ENCODE data around the gene KCNQ5.
A peak's percentile ranks its signal among the peaks of the same experiment; 100 is the strongest.

The KCNQ5 gene

DNA sequence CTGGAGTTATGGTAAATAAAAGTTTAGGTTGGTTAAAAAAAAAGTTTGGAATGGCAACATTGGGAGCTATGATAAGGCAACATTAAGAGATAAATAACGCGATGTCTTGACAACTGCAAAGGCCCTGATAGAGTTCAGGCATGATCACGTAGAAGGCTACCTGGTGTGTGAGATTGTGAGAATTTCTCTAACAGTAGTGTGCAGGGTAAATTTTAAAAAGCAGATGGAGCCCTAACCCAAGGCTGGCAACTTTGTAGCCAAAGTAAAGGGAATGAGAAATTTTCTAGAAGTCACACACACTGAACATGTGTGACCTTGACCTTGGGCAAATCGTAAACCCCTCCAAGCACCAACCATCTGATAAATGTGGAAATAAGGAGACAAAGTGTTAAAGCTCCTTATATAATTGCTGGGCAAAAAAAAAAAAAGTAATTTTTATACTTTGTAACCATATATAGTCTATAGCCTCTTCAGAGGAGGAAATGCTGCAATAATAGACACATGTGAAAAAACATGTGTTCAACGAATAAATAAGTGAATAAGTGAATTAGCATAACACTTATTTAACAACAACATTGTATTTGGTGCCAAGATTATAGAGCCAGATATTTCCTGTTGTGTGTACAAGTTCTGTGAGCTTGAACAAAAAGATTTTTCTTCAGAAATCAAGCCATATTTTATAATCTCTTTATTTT is 18.2 kb downstream of the KCNQ5 start:
- no peak for DNase-seq (ENCODE audit: low read depth)
- TF ChIP-seq, protein P1, sequence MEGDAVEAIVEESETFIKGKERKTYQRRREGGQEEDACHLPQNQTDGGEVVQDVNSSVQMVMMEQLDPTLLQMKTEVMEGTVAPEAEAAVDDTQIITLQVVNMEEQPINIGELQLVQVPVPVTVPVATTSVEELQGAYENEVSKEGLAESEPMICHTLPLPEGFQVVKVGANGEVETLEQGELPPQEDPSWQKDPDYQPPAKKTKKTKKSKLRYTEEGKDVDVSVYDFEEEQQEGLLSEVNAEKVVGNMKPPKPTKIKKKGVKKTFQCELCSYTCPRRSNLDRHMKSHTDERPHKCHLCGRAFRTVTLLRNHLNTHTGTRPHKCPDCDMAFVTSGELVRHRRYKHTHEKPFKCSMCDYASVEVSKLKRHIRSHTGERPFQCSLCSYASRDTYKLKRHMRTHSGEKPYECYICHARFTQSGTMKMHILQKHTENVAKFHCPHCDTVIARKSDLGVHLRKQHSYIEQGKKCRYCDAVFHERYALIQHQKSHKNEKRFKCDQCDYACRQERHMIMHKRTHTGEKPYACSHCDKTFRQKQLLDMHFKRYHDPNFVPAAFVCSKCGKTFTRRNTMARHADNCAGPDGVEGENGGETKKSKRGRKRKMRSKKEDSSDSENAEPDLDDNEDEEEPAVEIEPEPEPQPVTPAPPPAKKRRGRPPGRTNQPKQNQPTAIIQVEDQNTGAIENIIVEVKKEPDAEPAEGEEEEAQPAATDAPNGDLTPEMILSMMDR (conservative IDR thresholded peaks at IDR 0.05; ENCODE audit: low read length) = no peak; the same call in 1 of the 2 replicates
- H3K4me3 ChIP-seq (ENCODE audit: low read length) = no peak overlapping the region

DNA sequence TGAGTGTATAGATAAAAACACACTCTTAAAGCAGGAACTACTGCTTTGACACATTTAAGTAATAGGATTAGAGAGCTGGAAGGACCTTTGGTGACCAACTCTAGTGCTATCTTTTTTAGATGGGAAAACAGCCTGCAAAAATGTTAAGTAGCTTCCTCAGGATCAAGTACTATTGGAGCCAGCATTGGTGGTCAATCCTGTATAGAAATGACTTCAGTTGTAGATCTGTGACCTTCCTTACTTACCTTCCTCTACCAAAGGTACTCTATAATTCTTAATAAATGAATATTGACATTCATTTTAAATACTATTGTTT is 18.7 kb downstream of the KCNQ5 start:
- DNase-seq (ENCODE audit: low read depth) = no peak
- no peak overlapping the region for H3K4me3 ChIP-seq (ENCODE audit: low read length)
- TF ChIP-seq, protein P1 (conservative IDR thresholded peaks at IDR 0.05; ENCODE audit: low read length) = no peak

DNA sequence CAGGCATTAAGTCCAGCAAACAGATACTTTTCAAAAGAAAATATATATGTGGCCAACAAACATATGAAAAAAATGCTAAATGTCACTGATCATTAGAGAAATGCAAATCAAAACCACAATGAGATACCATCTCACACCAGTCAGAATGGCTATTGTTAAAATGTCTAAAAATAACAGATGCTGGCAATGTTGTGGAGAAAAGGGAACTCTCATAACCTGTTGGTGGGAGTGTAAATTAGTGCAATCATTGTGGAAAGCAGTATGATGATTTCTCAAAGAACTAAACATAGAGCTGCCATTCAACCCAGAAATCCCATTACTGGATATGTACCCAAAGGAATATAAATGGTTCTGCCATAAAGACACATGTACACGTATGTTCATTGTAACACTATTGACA is 20.6 kb downstream of the KCNQ5 start:
- TF ChIP-seq, protein P1 (conservative IDR thresholded peaks at IDR 0.05; ENCODE audit: low read length) = no peak

DNA sequence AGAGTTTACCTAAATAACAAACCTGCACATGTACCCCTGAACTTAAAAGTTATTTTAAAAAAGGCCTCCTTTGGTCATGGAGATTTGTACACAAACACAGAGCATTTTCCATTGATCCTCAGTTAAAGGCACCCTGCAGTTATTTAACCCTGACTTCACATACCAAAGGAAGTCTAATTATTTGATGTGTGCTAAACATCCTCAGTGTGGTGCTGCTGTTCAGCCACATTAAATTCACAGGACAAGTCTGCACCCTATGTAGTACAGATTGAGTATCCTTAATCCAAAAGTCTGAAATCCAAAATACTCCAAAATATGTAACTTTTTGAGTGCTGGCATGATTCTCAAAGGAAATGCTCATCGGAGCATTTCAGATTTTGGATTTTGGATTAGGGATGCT is 21.4 kb downstream of the KCNQ5 start:
- H3K4me3 ChIP-seq (ENCODE audit: low read length) = no peak overlapping the region
- TF ChIP-seq, protein P1 (conservative IDR thresholded peaks at IDR 0.05; ENCODE audit: low read length) = peak; percentile 28; the same call in 1 of the 2 replicates
- peak; percentile 38 for DNase-seq (ENCODE audit: low read depth)

More for the DNA sequence above, 20.6 kb downstream of the KCNQ5 start:
- H3K4me3 ChIP-seq (ENCODE audit: low read length) = no peak overlapping the region
- DNase-seq (ENCODE audit: low read depth) = no peak

DNA sequence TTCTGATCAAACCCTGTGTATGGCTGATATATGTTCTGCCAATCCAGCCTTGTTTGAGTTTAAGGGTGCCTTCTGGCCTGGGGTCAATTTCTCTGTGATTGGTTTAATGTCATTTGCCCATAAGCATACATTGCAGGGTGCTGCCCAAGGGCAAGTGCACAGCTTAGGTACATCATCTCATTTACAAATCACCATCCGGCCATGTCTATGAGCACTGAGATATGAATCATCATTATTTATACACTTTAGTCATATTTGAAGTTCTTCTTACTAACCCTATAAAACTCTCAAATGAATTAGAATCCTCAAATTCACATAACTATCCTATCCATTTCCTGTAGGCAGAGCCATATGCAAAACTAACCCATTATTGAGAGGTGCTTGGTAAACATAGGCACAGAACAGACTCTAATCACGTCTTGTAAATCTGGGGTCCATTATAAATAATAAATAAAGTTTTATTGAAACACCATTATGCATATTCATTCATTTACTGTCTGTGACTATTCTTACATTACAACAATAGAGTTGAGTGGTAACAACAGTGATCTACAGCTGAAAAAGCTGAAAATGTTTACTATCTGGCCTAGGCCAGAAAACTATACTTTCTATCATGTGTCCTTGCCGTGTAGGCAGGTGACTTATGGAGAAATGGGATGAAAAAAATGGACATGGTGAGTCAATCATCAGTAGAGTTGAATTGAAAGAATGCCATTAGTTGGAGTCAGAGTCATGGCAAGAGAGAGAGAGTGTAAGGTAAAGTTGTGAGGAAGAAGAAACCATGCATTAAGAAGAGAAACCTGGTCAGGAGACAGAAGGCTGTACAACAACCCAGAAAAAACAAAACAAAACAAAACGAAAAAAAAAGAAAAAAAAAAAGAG is 25.0 kb downstream of the KCNQ5 start:
- no peak for DNase-seq (ENCODE audit: low read depth)
- TF ChIP-seq, protein P1 (conservative IDR thresholded peaks at IDR 0.05; ENCODE audit: low read length) = no peak
- no peak overlapping the region for H3K4me3 ChIP-seq (ENCODE audit: low read length)

DNA sequence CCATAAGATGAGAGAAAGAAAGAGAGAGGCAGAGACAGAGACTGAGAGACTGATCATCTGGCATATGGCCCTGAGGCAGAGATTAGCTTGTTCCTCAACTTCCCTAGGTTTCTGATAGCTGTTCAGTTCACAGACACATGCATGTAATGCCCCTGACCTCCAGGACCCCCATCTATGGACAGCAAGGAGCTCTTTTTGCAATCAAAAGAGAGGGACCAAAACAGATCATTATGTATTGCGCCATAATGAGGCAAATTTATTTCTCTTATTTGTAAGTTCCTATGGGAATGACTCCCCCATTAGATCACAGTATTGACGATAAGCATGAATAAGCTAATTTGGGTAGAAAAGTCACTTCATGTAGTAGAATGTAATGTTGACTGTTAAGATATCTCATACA is 25.6 kb downstream of the KCNQ5 start:
- TF ChIP-seq, protein P1 (conservative IDR thresholded peaks at IDR 0.05; ENCODE audit: low read length) = no peak
- no peak overlapping the region for H3K4me3 ChIP-seq (ENCODE audit: low read length)
- DNase-seq (ENCODE audit: low read depth) = no peak
